Eye (tissue), 1 donor: ENCODE data around the gene FRYL.
"Not testable (repeated sequence)": the region's sequence is repeated elsewhere in the genome, so short reads cannot be mapped to it uniquely, and the experiment has no call there.

ENCODE experiments used
- DNase-seq: peaks from one replicate; pipeline ENCODE4 v3.0.0-alpha.2; 2015

Gene FRYL

DNA sequence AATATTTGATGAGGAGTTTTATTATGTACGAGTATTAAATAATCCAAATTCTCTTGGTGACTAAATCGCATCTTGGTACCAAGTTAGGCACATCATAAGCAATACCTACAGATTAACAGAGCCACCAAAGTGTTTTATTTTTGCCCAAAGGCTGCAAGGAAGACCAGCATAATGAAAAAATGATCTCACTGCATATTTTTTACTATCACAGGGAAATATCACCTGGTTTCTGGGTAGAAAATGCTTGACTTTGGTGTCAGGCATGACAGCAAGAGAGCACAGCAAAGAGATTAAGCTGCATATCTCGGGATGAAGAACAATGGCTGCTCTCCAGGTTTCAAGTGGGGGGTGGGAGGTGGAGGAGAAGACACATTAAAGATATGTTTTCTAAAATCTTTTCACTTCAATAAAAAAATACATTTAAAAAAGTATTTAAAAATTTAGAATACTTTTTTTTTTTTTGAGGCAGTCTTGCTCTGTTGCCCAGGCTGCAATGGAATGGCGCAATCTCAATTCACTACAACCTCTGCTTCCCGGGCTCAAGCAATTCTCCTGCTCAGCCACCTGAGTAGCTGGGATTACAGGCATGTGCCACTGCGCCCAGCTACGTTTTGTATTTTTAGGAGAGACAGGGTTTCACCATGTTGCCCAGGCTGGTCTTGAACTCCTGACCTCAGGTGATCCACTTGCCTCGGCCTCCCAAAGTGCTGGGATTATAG is 86.1 kb downstream of the FRYL start:
- no peak for DNase-seq

DNA sequence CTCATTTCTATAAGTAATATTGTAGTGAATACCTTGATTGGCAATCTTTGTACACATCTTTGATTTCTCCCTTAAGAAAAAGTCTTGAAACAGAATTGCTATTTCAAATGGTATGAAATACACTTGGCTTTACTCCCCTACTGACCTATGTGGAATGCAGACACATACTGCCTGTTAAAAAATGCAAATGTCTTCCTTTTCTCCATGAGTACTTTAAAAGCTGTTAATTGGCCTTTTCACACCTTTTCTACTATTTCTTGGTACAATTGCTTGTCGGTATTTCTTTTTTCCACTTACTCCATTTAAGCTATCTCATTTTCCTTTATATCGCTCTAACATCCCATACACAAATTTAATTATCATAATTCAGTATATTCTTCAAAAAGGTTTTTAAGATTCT is 87.2 kb downstream of the FRYL start:
- DNase-seq, result no peak

DNA sequence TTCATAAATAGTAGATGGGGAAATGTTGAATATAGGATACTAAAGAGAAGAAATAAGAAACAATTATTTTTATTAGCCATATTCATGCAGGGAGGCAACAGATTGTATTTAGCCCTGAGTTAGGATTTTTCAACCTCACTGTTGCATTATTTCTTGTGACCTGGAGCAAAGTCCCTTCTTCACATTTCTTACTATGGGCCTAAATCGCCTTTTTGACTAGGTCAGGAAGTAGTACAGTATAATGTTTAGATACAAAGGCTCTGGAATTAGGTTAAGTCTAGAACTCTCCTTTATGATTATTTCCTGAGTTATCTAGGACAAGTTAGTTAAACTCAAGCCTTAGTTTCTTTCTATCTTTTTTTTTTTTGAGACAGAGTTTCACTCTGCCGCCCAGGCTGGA is 88.0 kb downstream of the FRYL start:
- no peak for DNase-seq

DNA sequence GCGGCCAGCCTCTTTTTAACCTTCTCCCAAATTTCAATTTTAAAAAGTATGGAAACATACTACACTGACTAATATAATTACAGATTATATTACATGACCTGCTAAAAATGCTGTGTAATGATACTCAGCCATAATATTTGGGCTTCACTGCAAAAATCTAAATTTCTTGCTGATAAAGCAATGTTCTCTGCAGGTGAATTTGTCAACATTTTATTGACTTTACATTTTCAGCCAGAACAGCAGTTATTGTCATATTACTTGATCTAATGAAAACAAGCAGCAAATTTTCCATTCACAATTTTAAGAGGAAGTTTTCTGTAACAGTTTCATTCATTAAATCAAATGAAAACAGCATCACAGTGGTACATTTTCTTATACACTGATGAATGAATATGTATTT is 91.1 kb downstream of the FRYL start:
- no peak for DNase-seq

DNA sequence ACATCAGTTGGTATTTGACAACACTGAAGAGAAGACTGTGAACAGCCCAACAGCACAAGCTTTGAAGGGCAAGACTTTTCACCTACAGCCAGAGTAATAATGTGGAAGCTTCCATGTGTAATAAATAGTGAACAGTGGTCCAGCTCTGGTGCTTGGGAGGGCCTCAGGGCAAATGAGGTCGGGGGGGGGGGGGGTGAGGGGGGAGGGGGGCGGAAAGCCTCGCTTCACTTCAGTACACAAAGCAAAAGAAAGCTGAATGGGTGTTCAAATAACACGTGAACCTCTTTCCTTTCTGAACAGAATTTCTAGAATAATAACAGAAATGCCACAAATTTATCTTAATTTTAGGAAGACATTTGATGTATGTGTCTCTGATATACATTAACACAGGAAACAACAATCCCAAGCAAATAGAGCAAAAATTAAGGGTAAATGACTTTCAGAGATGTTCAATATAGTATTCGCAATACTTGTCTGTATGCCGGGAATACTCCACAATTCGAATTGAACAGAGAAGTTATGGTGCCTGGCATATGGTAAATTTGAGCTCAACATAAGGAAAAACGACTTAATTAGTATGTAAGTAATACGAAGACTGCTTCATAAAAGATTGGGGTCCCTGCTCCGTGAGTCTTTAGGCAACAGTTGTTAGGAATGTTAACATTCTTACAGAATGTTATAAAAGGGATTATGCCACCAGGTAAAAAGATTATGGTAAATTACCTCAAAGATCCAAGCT is 92.6 kb downstream of the FRYL start:
- peak; percentile 49 for DNase-seq

DNA sequence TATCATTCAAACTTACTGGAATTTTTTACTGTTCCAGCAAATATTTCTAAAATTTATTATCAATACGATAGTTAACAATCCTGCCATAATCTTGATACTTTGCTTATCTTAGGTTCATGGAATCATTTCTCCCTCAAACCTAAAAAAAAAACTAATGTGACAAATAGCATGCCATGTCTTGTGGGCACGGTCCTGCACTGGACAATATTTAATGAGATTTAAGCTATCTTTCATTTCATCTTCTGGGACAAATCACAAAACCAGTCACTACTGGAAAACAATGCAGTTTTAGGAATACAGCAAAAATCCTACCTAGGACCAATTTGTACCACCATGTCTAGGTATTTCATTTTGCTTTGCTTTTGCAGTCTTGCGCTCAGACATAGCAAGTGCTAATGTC is 93.7 kb downstream of the FRYL start:
- no peak for DNase-seq

DNA sequence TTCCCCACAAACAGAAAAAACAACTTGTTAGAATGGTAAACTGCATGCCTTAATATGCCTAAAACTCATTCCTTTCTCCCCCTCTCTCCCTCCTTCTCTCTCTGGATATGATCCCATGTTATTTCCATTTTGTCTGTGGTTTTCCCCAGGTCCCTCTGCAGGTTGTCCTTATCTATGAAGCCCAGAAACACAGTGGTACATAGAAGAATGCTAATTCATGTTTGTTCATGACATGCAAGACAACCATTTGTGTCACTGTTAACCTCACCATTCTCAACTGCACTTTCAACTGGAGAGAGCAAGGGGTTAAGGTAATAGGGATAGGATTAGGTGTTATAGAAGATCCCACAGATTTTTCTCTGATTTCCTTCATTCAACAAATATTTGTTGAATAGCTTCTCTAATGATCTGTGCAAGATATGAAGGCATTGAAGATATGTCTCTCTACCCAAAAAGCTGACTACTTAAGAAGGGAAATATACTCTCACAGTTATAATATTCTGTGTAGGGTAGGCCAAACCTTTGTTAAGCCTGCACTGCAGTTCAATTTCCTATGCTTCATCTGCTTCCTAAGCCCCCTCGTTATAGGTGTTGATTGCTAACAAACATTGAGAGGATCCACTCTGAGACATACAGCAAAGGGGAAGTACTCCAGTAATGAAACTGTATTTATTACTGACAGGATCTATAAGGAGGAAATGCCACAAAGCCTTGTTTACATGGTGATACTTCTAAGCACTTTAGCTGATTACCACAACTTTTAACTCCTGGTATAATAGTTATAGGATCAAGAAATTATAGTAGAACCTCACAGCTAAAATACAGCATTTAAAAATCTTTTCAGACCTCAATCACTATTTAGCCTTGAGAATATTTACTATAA is 96.1 kb downstream of the FRYL start:
- no peak for DNase-seq

DNA sequence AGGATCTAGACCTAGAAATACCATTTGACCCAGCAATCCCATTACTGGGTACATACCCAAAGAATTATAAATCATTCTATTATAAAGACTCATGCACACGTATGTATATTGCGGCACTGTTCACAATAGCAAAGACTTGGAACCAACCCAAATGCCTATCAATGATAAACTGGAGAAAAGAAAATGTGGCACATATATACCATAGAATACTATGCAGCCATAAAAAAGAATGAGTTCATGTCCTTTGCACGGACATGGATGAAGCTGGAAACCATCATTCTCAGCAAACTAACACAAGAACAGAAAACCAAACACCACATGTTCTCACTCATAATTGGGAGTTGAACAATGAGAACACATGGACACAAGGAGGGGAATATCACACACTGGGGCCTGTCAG is 97.2 kb downstream of the FRYL start:
- not testable (repeated sequence) for DNase-seq

DNA sequence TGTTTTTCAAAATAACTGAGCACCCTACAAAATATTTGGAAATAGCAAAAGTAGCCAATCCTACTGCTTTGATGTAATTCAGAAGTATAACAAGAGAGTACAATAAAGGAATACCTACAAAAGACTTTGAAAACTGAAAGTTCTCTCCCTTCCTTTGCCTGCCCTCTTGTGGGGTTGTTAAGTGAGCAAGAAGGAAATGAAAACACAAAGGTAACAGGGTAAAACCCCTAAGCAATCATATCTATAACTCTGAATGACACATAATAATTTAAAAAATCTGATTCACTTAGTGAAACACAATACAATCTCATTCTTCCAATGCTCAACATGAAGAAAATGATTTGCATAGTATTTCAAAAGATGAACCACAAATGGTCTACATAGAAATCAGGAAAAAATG is 98.2 kb downstream of the FRYL start:
- no peak for DNase-seq

DNA sequence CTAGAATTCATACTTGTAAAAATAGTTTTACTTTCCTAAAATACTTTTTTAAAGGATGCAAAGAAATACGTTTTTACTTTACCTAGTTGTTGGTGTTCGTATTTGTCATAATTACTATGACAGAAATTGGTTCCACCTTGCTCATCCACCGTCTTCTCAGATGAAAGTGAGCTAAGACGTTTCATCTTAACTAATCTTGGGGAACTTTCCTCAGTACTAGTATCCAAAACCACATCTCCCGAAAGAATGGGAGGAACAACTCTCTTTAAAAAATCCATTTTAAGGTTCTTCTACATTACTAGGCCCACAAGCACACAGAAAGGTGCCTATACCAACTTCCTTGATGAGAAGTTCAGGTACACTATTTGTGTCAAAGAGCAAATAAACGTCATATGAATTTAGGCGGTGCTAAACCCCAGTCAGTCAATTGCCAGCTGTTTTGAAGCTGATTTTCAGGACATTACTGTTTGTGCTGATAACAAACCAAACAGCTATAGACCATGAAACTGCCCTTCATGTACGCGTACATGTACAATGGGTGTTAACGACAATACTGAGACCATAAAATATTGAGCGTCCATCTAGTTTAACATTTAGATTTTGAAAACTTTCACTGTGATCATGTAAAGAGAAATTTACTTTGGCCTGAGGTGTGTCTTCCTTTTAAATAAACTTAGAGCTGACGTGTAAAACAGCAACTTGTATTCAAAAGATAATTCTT is 99.1 kb downstream of the FRYL start:
- no peak for DNase-seq

DNA sequence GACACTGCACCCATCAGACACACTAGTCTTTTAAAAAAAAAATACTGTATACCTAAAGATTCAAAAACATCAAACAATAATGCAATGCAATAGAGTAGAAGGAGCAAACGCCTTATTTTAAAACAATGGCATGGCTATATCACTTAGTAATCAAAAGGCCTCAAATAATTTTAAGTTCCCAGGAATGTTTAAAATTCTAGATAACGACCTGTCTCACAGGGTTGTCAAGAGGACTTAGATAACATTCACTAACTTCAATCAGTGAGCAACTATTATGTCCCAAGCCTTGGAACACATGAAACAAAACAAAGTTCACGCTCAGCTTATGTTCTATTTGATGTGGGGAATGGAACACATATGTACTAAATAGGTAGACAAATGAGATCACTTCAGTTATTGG is 106.5 kb downstream of the FRYL start:
- DNase-seq, result no peak

DNA sequence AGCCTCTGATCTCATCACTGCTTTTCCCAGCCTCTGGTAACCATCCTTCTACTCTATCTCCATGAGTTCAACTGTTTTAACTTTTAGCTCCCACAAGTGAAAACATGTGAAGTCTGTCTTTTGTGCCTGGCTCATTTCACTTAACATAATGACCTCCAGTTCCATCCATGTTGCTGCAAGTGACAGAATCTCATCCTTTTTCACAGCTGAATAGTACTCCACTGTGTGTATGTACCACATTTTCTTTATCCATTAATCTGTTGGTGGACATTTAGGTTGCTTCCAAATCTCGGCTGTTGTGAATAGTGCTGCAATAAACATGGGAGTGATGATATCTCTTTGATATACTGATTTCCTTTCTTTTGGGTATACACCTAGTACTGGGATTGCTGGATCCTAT is 109.5 kb downstream of the FRYL start:
- DNase-seq, result no peak

DNA sequence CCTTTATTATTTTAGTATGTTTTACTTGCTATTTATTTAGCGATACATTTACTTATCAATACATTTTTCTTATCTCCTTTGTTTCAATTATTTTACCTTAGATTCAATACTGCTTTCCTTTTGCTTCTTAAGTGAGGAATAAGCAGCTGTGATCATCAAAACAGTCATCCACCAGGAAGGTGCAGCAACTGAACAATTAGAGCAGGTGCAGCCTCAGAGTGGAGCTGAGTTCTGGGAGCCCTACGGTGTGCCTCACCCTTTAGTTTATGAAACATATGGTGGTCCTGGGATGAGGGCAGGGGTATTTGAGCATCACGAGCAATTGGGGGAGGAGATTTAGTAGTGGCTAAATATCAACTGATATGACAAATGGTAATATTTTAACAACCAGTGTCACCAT is 111.0 kb downstream of the FRYL start:
- DNase-seq, result no peak

DNA sequence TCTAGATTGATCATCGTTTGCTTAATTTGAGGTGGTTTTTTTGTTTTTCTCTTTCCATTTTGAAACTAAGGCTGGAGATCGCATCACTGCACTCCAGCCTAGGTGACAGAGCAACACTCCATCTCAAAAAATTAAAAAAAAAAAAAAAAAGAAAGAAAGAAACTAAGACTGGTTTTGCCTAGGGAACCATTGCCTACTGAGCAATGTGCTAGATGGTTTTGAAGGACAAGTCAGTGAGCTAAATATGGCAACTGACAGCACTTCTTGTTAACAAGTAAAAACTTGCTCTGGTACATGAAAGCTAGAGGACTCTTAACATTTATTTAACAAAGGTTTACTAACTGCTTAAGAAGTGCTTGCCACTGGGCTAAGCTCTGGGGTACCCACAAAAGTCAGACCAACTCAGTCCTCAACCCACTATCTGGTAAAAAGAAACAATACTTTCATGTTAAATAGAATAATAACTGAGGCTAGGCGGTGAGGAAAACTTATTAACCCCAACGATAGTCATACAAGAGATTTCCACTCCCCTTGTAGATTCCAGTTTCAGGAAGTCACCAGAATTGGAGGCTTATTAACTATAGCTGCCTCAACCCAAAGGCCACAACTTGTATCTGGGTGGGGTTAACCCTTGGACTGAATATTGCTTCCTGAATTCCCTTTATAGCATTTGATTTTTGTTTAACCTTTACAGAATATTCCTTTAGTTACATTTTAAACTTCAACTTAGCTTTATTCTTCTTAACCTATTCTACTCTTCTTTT is 111.6 kb downstream of the FRYL start:
- no peak for DNase-seq

DNA sequence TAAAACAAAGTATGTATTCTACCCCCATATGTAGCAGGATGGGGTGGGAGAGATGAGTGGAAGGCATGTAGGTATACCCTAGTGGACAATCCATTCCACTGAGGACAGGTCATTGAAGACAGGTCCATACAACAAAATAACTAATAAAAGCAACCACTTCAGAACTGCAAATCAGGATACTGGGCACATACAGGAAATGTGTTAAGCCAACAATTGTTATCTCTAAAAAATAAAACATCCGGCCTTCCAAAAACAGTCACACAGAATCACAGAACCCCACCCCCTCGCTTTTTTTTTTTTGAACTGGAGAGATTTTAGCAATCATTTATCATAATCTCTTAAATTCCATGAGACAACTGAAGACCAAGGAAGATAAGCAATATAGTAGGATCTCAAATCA is 112.9 kb downstream of the FRYL start:
- DNase-seq, result no peak

DNA sequence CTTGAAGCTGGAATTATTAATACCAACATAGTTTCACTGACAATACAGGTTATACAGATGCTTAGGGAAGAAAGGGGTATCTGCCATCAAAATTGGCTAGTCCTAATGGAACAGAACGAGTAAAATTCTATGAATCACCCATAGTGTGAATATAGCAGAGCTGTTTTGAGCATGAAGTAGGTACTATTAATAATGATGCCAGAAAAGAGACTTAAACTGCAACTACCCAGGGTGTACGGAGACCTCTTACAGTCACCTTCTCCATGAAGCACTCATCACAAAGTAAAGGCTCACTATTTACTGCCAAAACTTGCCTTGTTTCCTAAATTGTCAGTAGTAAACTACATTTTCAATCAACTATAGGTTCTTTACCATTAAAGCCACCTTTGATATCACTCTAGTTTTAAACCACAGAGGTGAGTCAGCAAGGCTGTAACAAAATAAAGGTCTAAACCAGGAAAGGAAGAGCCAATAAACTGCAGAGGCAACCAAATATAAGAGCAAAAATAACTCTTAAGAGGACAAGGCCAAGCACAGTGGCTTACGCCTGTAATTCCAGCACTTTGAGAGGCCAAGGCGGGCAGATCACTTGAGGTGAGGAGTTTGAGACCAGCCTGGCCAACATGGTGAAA is 114.4 kb downstream of the FRYL start:
- DNase-seq, result no peak

DNA sequence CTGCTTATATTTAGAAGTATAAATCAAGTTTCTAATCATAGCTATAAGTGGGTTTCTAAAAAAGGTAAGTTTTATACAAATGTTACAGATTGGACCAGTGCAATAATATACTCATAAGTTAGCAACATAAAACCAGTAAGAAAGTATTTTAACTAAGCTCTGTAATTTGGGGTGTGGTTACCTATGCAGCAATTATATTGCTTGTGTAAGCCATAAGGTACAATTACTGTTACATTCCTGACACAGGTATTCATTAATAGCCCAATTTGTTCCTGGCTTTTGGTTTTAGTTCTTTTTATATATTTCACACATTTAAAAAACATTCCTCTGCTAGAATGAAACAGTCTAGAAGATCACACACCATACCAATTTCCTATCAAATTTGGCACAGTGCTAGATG is 115.1 kb downstream of the FRYL start:
- no peak for DNase-seq

DNA sequence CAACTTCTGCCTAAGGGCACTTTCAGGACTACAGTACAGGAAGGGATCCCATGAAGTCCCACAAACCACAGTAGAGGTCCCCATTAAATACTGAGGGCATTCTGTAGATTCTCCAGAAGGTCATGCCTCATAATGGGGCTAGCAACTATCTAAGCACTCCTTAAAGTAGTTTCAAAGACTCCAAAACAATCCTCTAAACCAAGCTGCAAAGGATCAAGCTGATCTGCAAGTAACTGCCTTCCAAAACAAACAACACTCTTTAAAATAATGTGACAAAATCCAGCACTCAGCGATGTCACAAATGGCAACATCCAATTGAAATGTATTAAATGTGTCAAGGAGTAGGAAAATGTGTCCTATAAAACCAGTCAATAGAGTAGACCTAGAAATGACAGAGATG is 118.7 kb downstream of the FRYL start:
- DNase-seq, result no peak

DNA sequence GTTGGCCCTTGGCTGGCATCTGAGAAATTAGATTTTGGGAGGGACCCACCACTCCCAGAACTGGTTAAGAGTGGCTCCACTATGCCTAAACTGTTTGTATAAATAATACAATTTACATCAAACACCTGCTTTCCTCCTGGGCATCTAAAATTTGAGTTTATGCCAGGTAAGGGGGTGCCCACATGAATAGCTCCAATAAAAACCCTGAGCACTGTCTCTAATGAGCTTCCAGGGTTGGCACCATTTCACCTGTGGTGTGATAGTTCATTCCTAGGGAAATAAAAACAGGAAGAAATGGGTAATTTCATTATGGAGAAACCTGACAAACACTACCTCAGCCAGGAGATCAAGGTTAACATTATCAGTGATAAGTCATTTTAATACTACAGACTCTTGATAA is 119.7 kb downstream of the FRYL start:
- DNase-seq, result no peak

DNA sequence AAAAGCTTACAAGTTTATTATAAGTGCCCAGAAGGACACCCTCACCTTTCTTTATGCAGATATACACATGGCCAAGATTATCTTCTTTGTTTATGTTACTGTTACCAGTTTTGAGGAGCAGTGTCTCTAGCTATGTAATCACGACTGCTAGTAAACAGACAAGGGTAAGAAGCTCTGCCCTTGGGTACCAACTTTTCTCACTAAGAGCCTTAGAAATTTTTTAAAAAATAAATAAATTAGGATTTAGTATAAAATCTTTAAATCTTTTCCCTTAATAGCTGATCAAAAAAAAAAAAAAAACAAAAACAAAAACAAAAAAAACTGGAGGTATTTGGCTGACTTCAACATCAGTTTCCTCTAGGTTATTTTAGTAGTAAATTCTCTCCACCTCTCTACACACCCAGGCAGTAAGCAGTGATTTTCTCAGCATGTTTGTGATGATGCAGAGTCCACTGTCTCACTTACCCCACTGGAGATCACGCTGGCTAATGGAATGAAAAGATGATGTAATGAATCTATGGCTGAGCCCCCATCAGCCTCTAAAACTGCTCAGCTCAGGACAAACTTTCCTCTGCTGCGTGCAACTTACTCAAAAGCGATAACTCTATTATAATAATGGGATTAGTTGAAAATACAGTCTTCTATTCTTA is 125.9 kb downstream of the FRYL start:
- peak; percentile 25 for DNase-seq
